ENCODE data around the gene ASPG. TPM values are rescaled to one million over a fixed set of nuclear protein-coding genes. Genes with fewer than 3 reads are reported as not detected.

Gene ASPG
- total RNA-seq, 1 donor from 2014 or later, result not detected

GRCh38 chr14:104135121-104135903 lies 49.8 kb downstream of the ASPG start:
- H3K27ac ChIP-seq, result no peak overlapping the region
- intact Hi-C loops (cut with DNase I), result no loop called here
- peaks cover 11 to 12% of the 10 kb centered on the region in 2 donors for H3K4me1 ChIP-seq
- TF ChIP-seq, protein P1, sequence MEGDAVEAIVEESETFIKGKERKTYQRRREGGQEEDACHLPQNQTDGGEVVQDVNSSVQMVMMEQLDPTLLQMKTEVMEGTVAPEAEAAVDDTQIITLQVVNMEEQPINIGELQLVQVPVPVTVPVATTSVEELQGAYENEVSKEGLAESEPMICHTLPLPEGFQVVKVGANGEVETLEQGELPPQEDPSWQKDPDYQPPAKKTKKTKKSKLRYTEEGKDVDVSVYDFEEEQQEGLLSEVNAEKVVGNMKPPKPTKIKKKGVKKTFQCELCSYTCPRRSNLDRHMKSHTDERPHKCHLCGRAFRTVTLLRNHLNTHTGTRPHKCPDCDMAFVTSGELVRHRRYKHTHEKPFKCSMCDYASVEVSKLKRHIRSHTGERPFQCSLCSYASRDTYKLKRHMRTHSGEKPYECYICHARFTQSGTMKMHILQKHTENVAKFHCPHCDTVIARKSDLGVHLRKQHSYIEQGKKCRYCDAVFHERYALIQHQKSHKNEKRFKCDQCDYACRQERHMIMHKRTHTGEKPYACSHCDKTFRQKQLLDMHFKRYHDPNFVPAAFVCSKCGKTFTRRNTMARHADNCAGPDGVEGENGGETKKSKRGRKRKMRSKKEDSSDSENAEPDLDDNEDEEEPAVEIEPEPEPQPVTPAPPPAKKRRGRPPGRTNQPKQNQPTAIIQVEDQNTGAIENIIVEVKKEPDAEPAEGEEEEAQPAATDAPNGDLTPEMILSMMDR (IDR thresholded peaks at IDR 0.05), result no peak
- H3K4me3 ChIP-seq, result no peak overlapping the region
- peaks cover 0 to 4% of the 10 kb centered on the region in 2 donors for H3K9me3 ChIP-seq
- no peaks in the 10 kb centered on the region for H3K36me3 ChIP-seq
- peaks cover 11% of the 10 kb centered on the region for H3K27me3 ChIP-seq
- peak in 1 of 2 donors; percentile 34 for DNase-seq (ENCODE audit: low spot score in 2 of 2)

- Histone ChIP-seq H3K36me3 (no peaks in the 10 kb centered on the region), H3K27me3 (peaks cover 11% of the 10 kb centered on the region), H3K27ac (no peak overlapping the region), H3K4me3 (peak overlapping the region in 1 of 2 donors; percentile 55), H3K9me3 (no peaks in the 10 kb centered on the region), H3K4me1 (peaks cover 11 to 12% of the 10 kb centered on the region in 2 donors)
- intact Hi-C loops (cut with DNase I), result no loop called here
- DNase-seq (ENCODE audit: low spot score in 2 of 2), result peak in 1 of 2 donors; percentile 41
- TF ChIP-seq, protein P1 (IDR thresholded peaks at IDR 0.05), result no peak
Observed at GRCh38 chr14:104135904-104136471, 50.5 kb downstream of the ASPG start.

- no peak overlapping the region for H3K27ac ChIP-seq
- H3K4me3 ChIP-seq, result peak overlapping the region in 1 of 2 donors; percentile 55
- H3K36me3 ChIP-seq, result no peaks in the 10 kb centered on the region
- H3K9me3 ChIP-seq, result no peaks in the 10 kb centered on the region
- peaks cover 11% of the 10 kb centered on the region for H3K27me3 ChIP-seq
- TF ChIP-seq, protein P1 (IDR thresholded peaks at IDR 0.05), result no peak
- intact Hi-C loops (cut with DNase I), result loop anchor here (1.0 kb wide), 1 partner anchor 427 kb away; no protein-coding TSS in a partner anchor
- DNase-seq (ENCODE audit: low spot score in 2 of 2), result peak in 1 of 2 donors; percentile 39
- H3K4me1 ChIP-seq, result peaks cover 11 to 12% of the 10 kb centered on the region in 2 donors
Observed at GRCh38 chr14:104136472-104137296, 51.2 kb downstream of the ASPG start.

- H3K27me3 ChIP-seq, result peaks cover 11% of the 10 kb centered on the region
- TF ChIP-seq, protein P1 (IDR thresholded peaks at IDR 0.05), result peak; percentile 20 to 67 (median 64)
- intact Hi-C loops (cut with DNase I), result loop anchor here (1.0 kb wide), 1 partner anchor 426 kb away; no protein-coding TSS in a partner anchor
- H3K4me3 ChIP-seq, result peak overlapping the region; percentile 55 to 57
- H3K4me1 ChIP-seq, result peaks cover 11 to 12% of the 10 kb centered on the region in 2 donors
- peak in 1 of 2 donors; percentile 66 for DNase-seq (ENCODE audit: low spot score in 2 of 2)
- no peak overlapping the region for H3K27ac ChIP-seq
- H3K9me3 ChIP-seq, result no peaks in the 10 kb centered on the region
- H3K36me3 ChIP-seq, result no peaks in the 10 kb centered on the region
Observed at GRCh38 chr14:104137297-104138097, 52.0 kb downstream of the ASPG start.

Data from ascending aorta (tissue), 2 donors.